Fibroblast of lung (primary cell): ENCODE results near the gene EDA. TPM values are rescaled to one million over a fixed set of nuclear protein-coding genes. Genes with fewer than 3 reads are reported as not detected.

ENCODE experiments used
- DNase-seq, 2 donors: peaks; one replicate each; pipeline versions ENCODE4 v3.0.0 to v3.0.0-alpha.2; 2010; ENCODE audit warnings: low read depth in 2 of 2
- H2AFZ ChIP-seq: 2 replicates; pipeline ENCODE4 v1.5.1; 2012; ENCODE audit warnings: low read length, control low read depth, inconsistent platforms
- H3K27ac ChIP-seq: 2 replicates; pipeline ENCODE4 v1.5.1; 2011; ENCODE audit warnings: low read length, control low read depth; ENCODE audit not compliant: insufficient read depth
- H3K27me3 ChIP-seq: 2 replicates; pipeline ENCODE4 v1.5.1; 2011; ENCODE audit warnings: mild to moderate bottlenecking, low read length; ENCODE audit not compliant: control insufficient read depth, insufficient read depth
- H3K36me3 ChIP-seq: 2 replicates; pipeline ENCODE4 v1.5.1; 2011; ENCODE audit warnings: low read length; ENCODE audit not compliant: control insufficient read depth, insufficient read depth
- H3K4me1 ChIP-seq: 2 replicates; pipeline ENCODE4 v1.5.1; 2011; ENCODE audit warnings: low read length; ENCODE audit not compliant: control insufficient read depth, insufficient read depth; ENCODE audit errors: extremely low read depth
- H3K4me2 ChIP-seq: 2 replicates; pipeline ENCODE4 v1.5.1; 2011; ENCODE audit warnings: low read length, control low read depth; ENCODE audit not compliant: insufficient read depth; ENCODE audit errors: extremely low read depth
- H3K4me3 ChIP-seq, 4 experiments: fragments of 200-600 bp in 1 of 4; sonication (generic) in 1 of 4; replicated peaks in 1 of 4; 2 replicates each; pipeline ENCODE4 v1.5.1; 2011 to 2016; ENCODE audit warnings: low read length in 4 of 4, low read depth in 3 of 4, mild to moderate bottlenecking in 3 of 4, control low read depth in 2 of 4, inconsistent platforms in 1 of 4, mixed read lengths in 1 of 4; ENCODE audit not compliant: insufficient read depth in 1 of 4; ENCODE audit errors: control extremely low read depth in 1 of 4
- H3K79me2 ChIP-seq: 2 replicates; pipeline ENCODE4 v1.5.1; 2012; ENCODE audit warnings: mild to moderate bottlenecking, low read length, inconsistent platforms; ENCODE audit not compliant: control insufficient read depth, insufficient read depth
- H3K9ac ChIP-seq: 2 replicates; pipeline ENCODE4 v1.5.1; 2011; ENCODE audit warnings: mild to moderate bottlenecking, low read length, control low read depth; ENCODE audit not compliant: insufficient read depth
- H3K9me3 ChIP-seq: 2 replicates; pipeline ENCODE4 v1.5.1; 2012; ENCODE audit warnings: low read depth, low read length; ENCODE audit not compliant: control insufficient read depth, insufficient read depth
- H4K20me1 ChIP-seq: 2 replicates; pipeline ENCODE4 v1.5.1; 2011; ENCODE audit warnings: low read length; ENCODE audit not compliant: control insufficient read depth, insufficient read depth; ENCODE audit errors: extremely low read depth
- CTCF ChIP-seq, 2 donors: IDR thresholded peaks in 1 of 2; conservative IDR thresholded peaks in 1 of 2; 1 replicate in 1 of 2; 2 replicates in 1 of 2; pipeline ENCODE4 v1.5.1; 2011 to 2012; ENCODE audit warnings: low read length in 2 of 2, control low read depth in 1 of 2, inconsistent platforms in 1 of 2, low read depth in 1 of 2, mild to moderate bottlenecking in 1 of 2
- EZH2 ChIP-seq: IDR thresholded peaks from 2 replicates; pipeline ENCODE4 v1.5.1; 2012; ENCODE audit warnings: low read length, control low read depth, mild to moderate bottlenecking; ENCODE audit errors: missing control alignments
- polyA plus RNA-seq, 2 donors: library from polyadenylated mRNA; depleted of rRNA in 1 of 2; stranded (reverse) in 1 of 2; unstranded in 1 of 2; fragments of >200 nt; gene quantifications; 2 replicates each; pipeline ENCODE4 v1.2.1, GENCODE V29; 2011 to 2012; ENCODE audit warnings: missing spikeins in 1 of 2
- total RNA-seq: library from RNA; depleted of rRNA; stranded (reverse); fragments of >200 nt; gene quantifications from 2 replicates; pipeline ENCODE4 v1.2.1, GENCODE V29; 2014

EDA gene
- total and polyA plus RNA-seq, 2 donors (not counting 1 experiment from before 2014, with no cell fraction given) = 0.17 to 0.20 TPM

- H3K27me3 ChIP-seq = no peaks in the 10 kb centered on the region
- H3K4me2 ChIP-seq = no peak overlapping the region
- H2AFZ ChIP-seq = no peak overlapping the region
- TF ChIP-seq EZH2 (no peak), CTCF (conservative IDR thresholded peaks at IDR 0.05 in 1 of 2, IDR thresholded peaks at IDR 0.05 in 1 of 2; ENCODE audit: low read depth in 1 of 2, low read length in 2 of 2) (no peak)
- H3K9ac ChIP-seq = no peak overlapping the region
- no peaks in the 10 kb centered on the region for H3K9me3 ChIP-seq
- H3K27ac ChIP-seq = no peak overlapping the region
- H4K20me1 ChIP-seq = no peaks in the 10 kb centered on the region
- H3K4me1 ChIP-seq = no peaks in the 10 kb centered on the region
- no peak for DNase-seq
- no peaks in the 10 kb centered on the region for H3K79me2 ChIP-seq
- no peaks in the 10 kb centered on the region for H3K36me3 ChIP-seq
- H3K4me3 ChIP-seq = no peak overlapping the region
Measured at GRCh38 chrX:69626129-69626528, 10.2 kb downstream of the EDA start.

- no peak overlapping the region for H2AFZ ChIP-seq
- no peaks in the 10 kb centered on the region for H3K36me3 ChIP-seq
Measured at GRCh38 chrX:69627744-69628143, 11.8 kb downstream of the EDA start.

DNA sequence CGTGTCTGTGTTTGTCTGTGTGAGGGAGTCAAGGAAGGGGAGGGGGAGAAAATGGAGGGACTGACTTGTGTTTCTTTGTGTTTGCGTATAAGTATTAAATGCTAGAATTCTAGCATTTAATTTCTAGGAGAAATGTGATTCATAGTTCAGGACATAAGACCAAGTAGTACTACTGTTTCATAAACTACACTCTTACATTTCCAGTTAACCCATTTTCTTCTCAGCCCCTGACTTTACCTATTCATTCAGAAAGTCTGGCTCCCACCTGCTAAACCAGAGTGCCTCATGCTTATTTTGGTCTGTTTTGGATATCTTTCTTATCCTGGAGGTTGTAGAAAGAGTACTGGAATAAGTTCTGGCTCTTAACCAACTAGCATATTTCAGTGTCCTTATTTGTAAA lies 14.2 kb downstream of the EDA start:
- Histone ChIP-seq H2AFZ (no peak overlapping the region), H3K9ac (no peak overlapping the region), H3K36me3 (no peaks in the 10 kb centered on the region), H3K27ac (no peak overlapping the region), H3K4me1 (no peaks in the 10 kb centered on the region), H3K4me3 (no peak overlapping the region), H3K27me3 (no peaks in the 10 kb centered on the region), H3K4me2 (no peak overlapping the region), H4K20me1 (no peaks in the 10 kb centered on the region), H3K79me2 (no peaks in the 10 kb centered on the region), H3K9me3 (no peaks in the 10 kb centered on the region)
- DNase-seq = no peak
- TF ChIP-seq CTCF (conservative IDR thresholded peaks at IDR 0.05 in 1 of 2, IDR thresholded peaks at IDR 0.05 in 1 of 2; ENCODE audit: low read depth in 1 of 2, low read length in 2 of 2) = no peak

More at GRCh38 chrX:69627744-69628143, 11.8 kb downstream of the EDA start:
- no peaks in the 10 kb centered on the region for H3K9me3 ChIP-seq
- no peaks in the 10 kb centered on the region for H3K4me1 ChIP-seq
- DNase-seq = no peak
- no peaks in the 10 kb centered on the region for H3K27me3 ChIP-seq
- no peaks in the 10 kb centered on the region for H3K79me2 ChIP-seq
- H4K20me1 ChIP-seq = no peaks in the 10 kb centered on the region
- H3K4me3 ChIP-seq = no peak overlapping the region
- H3K4me2 ChIP-seq = no peak overlapping the region
- no peak overlapping the region for H3K9ac ChIP-seq
- H3K27ac ChIP-seq = no peak overlapping the region
- TF ChIP-seq EZH2 = no peak
- TF ChIP-seq CTCF (conservative IDR thresholded peaks at IDR 0.05 in 1 of 2, IDR thresholded peaks at IDR 0.05 in 1 of 2; ENCODE audit: low read depth in 1 of 2, low read length in 2 of 2) = no peak
